H1 (cell line): Measurements from ENCODE around the gene ARHGAP28. TPM values are rescaled to one million over a fixed set of nuclear protein-coding genes. Genes with fewer than 3 reads are reported as not detected.

Experiments
- CTCF ChIA-PET: fragments of 300-600 bp; sonication (Branson Sonifier 250); formaldehyde crosslinking; loops from one replicate; lab custom pipeline; 2021; ENCODE audit not compliant: partially characterized antibody; lab: Charles Lee
- POLR2A ChIA-PET: fragments of 300-600 bp; sonication (Branson Sonifier 250); formaldehyde crosslinking; loops from one replicate; lab custom pipeline; 2021; ENCODE audit warnings: inconsistent platforms; ENCODE audit not compliant: partially characterized antibody; lab: Charles Lee
- DNase-seq, 2 experiments: peaks; one replicate each; pipeline versions ENCODE4 v3.0.0 to v3.0.0-alpha.2; 2010 to 2022; ENCODE audit warnings: low spot score in 2 of 2, low read depth in 1 of 2, mixed read lengths in 1 of 2
- FAIRE-seq: peaks from 2 replicates; lab custom pipeline; 2011; peaks lifted over from hg19 to GRCh38; lab: Jason Lieb, UNC
- H2AFZ ChIP-seq: 2 replicates; pipeline ENCODE4 v1.8.1; 2012; ENCODE audit warnings: low read length, inconsistent platforms
- H2AK5ac ChIP-seq: 2 replicates; pipeline ENCODE4 v1.6.1; 2013; ENCODE audit warnings: low read depth, low read length
- H2BK120ac ChIP-seq: replicated peaks from 2 replicates; pipeline ENCODE3; 2013; ENCODE audit warnings: low read depth, low read length, inconsistent platforms
- H2BK12ac ChIP-seq: 2 replicates; pipeline ENCODE4 v1.6.1; 2013; ENCODE audit warnings: low read depth, low read length
- H2BK15ac ChIP-seq: 2 replicates; pipeline ENCODE4 v1.6.1; 2013; ENCODE audit warnings: low read length
- H2BK20ac ChIP-seq: 2 replicates; pipeline ENCODE4 v1.6.1; 2013; ENCODE audit warnings: low read length
- H2BK5ac ChIP-seq: 2 replicates; pipeline ENCODE4 v1.6.1; 2013; ENCODE audit warnings: low read depth, low read length
- H3K14ac ChIP-seq: 2 replicates; pipeline ENCODE4 v1.6.1; 2013; ENCODE audit warnings: inconsistent platforms; ENCODE audit not compliant: insufficient read length
- H3K18ac ChIP-seq: 2 replicates; pipeline ENCODE4 v1.6.1; 2013; ENCODE audit warnings: low read length; ENCODE audit errors: extremely low read depth
- H3K23ac ChIP-seq: 2 replicates; pipeline ENCODE4 v1.6.1; 2013; ENCODE audit warnings: inconsistent platforms; ENCODE audit not compliant: insufficient read length
- H3K23me2 ChIP-seq: 2 replicates; pipeline ENCODE4 v1.6.1; 2013; ENCODE audit warnings: low read depth, low read length
- H3K27ac ChIP-seq: 2 replicates; pipeline ENCODE4 v1.6.1; 2011; ENCODE audit warnings: low read depth, low read length, inconsistent platforms
- H3K27me3 ChIP-seq, 4 experiments: replicated peaks in 1 of 4; 1 replicate in 1 of 4; 2 replicates in 3 of 4; pipeline versions ENCODE4 v1.6.1 to v1.8.1; 2011 to 2013; ENCODE audit warnings: low read length in 3 of 4, mild to moderate bottlenecking in 3 of 4, inconsistent platforms in 2 of 4, mixed read lengths in 2 of 4, moderate library complexity in 1 of 4; ENCODE audit not compliant: control insufficient read depth in 3 of 4, insufficient read depth in 3 of 4; ENCODE audit errors: extremely low read depth in 1 of 4
- H3K36me3 ChIP-seq, 4 experiments: 2 replicates each; pipeline versions ENCODE4 v1.6.1 to v1.8.1; 2011 to 2013; ENCODE audit warnings: mild to moderate bottlenecking in 4 of 4, low read length in 3 of 4, moderate library complexity in 2 of 4, control low read depth in 1 of 4, inconsistent platforms in 1 of 4; ENCODE audit not compliant: insufficient read depth in 4 of 4, control insufficient read depth in 2 of 4
- H3K4ac ChIP-seq: replicated peaks from 2 replicates; pipeline ENCODE3; 2013; ENCODE audit warnings: low read length, low read depth, mixed read lengths, inconsistent platforms; ENCODE audit not compliant: insufficient read length
- H3K4me1 ChIP-seq, 4 experiments: replicated peaks in 1 of 4; 1 replicate in 1 of 4; 2 replicates in 3 of 4; pipeline versions ENCODE4 v1.6.1 to v1.8.1; 2011 to 2013; ENCODE audit warnings: low read length in 3 of 4, inconsistent platforms in 2 of 4, mixed read lengths in 1 of 4; ENCODE audit not compliant: insufficient read depth in 4 of 4, control insufficient read depth in 3 of 4
- H3K4me2 ChIP-seq, 2 experiments: 2 replicates each; pipeline versions ENCODE4 v1.6.1 to v1.8.1; 2011 to 2013; ENCODE audit warnings: low read depth in 2 of 2, low read length in 2 of 2, control low read depth in 1 of 2, inconsistent platforms in 1 of 2, mild to moderate bottlenecking in 1 of 2; ENCODE audit not compliant: insufficient read depth in 1 of 2
- H3K4me3 ChIP-seq, 4 experiments: fragments of 200-600, 300-600 bp in 1 of 4; sonication (generic), shearing (Covaris generic), sonication (Bioruptor Twin) in 1 of 4; 2 replicates each; pipeline versions ENCODE4 v1.5.1 to v1.8.1; 2011 to 2016; ENCODE audit warnings: low read length in 4 of 4, low read depth in 3 of 4, control low read depth in 2 of 4, inconsistent platforms in 2 of 4, mild to moderate bottlenecking in 2 of 4, mixed read lengths in 1 of 4, moderate library complexity in 1 of 4; ENCODE audit not compliant: insufficient read depth in 2 of 4; ENCODE audit errors: extremely low read depth in 1 of 4
- H3K56ac ChIP-seq: replicated peaks from 2 replicates; pipeline ENCODE3; 2013; ENCODE audit warnings: low read depth, mild to moderate bottlenecking, mixed read lengths, low read length, inconsistent platforms; ENCODE audit not compliant: insufficient read length
- H3K79me1 ChIP-seq: 2 replicates; pipeline ENCODE4 v1.6.1; 2013; ENCODE audit warnings: low read depth, low read length, control low read depth
- H3K79me2 ChIP-seq, 2 experiments: 2 replicates each; pipeline versions ENCODE4 v1.6.1 to v1.8.1; 2012 to 2013; ENCODE audit warnings: low read length in 2 of 2, mild to moderate bottlenecking in 2 of 2, inconsistent platforms in 1 of 2; ENCODE audit not compliant: insufficient read depth in 2 of 2, control insufficient read depth in 1 of 2
- H3K9ac ChIP-seq, 4 experiments: replicated peaks in 1 of 4; 1 replicate in 1 of 4; 2 replicates in 3 of 4; pipeline versions ENCODE4 v1.6.1 to v1.8.1; 2011 to 2013; ENCODE audit warnings: low read depth in 3 of 4, low read length in 3 of 4, control low read depth in 2 of 4, mild to moderate bottlenecking in 2 of 4, moderate library complexity in 2 of 4, inconsistent platforms in 1 of 4; ENCODE audit errors: extremely low read depth in 1 of 4
- H3K9me3 ChIP-seq, 2 experiments: 2 replicates each; pipeline versions ENCODE4 v1.6.1 to v1.8.1; 2012 to 2013; ENCODE audit warnings: mild to moderate bottlenecking in 2 of 2, moderate library complexity in 2 of 2, control low read depth in 1 of 2, inconsistent platforms in 1 of 2, low read depth in 1 of 2, low read length in 1 of 2, mixed read lengths in 1 of 2; ENCODE audit not compliant: insufficient read depth in 2 of 2
- H4K20me1 ChIP-seq, 2 experiments: replicated peaks in 1 of 2; 2 replicates each; pipeline versions ENCODE3 to v1.8.1; 2011 to 2013; ENCODE audit warnings: inconsistent platforms in 2 of 2, low read length in 2 of 2, mild to moderate bottlenecking in 1 of 2; ENCODE audit not compliant: insufficient read depth in 2 of 2, control insufficient read depth in 1 of 2
- H4K5ac ChIP-seq: 2 replicates; pipeline ENCODE4 v1.6.1; 2013; ENCODE audit warnings: low read length, low read depth, mixed read lengths, inconsistent platforms; ENCODE audit not compliant: insufficient read length
- H4K8ac ChIP-seq: 2 replicates; pipeline ENCODE4 v1.8.0; 2013; ENCODE audit warnings: mild to moderate bottlenecking, moderate library complexity, low read length, inconsistent platforms; ENCODE audit not compliant: insufficient read depth; ENCODE audit errors: extremely low read depth
- H4K91ac ChIP-seq: replicated peaks from 2 replicates; pipeline ENCODE3; 2013; ENCODE audit warnings: low read length, mixed read lengths, inconsistent platforms; ENCODE audit not compliant: insufficient read length
- ASH2L ChIP-seq: fragments of 200-600, 300-600 bp; sonication (generic); IDR thresholded peaks from one replicate; pipeline ENCODE4 v1.7.1; 2017; ENCODE audit warnings: low read length
- BCL11A ChIP-seq, 2 experiments: IDR thresholded peaks; one replicate each; pipeline ENCODE4 v1.6.1; 2011; ENCODE audit warnings: low read depth in 2 of 2, low read length in 2 of 2, mild to moderate bottlenecking in 2 of 2
- CTBP2 ChIP-seq: IDR thresholded peaks from 2 replicates; pipeline ENCODE4 v1.7.0; 2011; ENCODE audit warnings: borderline replicate concordance, mild to moderate bottlenecking, moderate library complexity, mixed read lengths, low read length; ENCODE audit not compliant: insufficient read depth, insufficient read length
- E2F6 ChIP-seq: IDR thresholded peaks from 2 replicates; pipeline ENCODE4 v1.6.1; 2012; ENCODE audit warnings: inconsistent platforms
- EZH2 ChIP-seq: fragments of 200-600 bp; sonication (generic); IDR thresholded peaks from 2 replicates; pipeline ENCODE4 v1.7.1; 2012; ENCODE audit warnings: low read depth, mild to moderate bottlenecking, moderate library complexity, low read length, inconsistent platforms; ENCODE audit not compliant: severe bottlenecking
- GTF2F1 ChIP-seq: IDR thresholded peaks from 2 replicates; pipeline ENCODE4 v1.6.1; 2012; ENCODE audit warnings: low read depth, low read length, improper control_type of control experiment, borderline replicate concordance
- HDAC6 ChIP-seq: IDR thresholded peaks from one replicate; pipeline ENCODE4 v1.7.1; 2012; ENCODE audit warnings: low read depth, mild to moderate bottlenecking, inconsistent platforms, low read length, moderate library complexity
- MAFK ChIP-seq: IDR thresholded peaks from 2 replicates; pipeline ENCODE4 v1.6.1; 2012; ENCODE audit warnings: low read depth, mild to moderate bottlenecking, improper control_type of control experiment, low read length
- NANOG ChIP-seq: IDR thresholded peaks from 2 replicates; pipeline ENCODE4 v1.6.1; 2011; ENCODE audit warnings: low read length, low read depth, mild to moderate bottlenecking, inconsistent platforms; ENCODE audit not compliant: insufficient read depth, poor library complexity, severe bottlenecking
- POLR2A ChIP-seq, 2 experiments: IDR thresholded peaks; 1 replicate in 1 of 2; 2 replicates in 1 of 2; pipeline ENCODE4 v1.6.1; 2011; ENCODE audit warnings: low read depth in 2 of 2, low read length in 2 of 2, mild to moderate bottlenecking in 2 of 2; ENCODE audit errors: control extremely low read depth in 1 of 2
- RBBP5 ChIP-seq: IDR thresholded peaks from 2 replicates; pipeline ENCODE4 v1.7.1; 2012; ENCODE audit warnings: low read depth, mild to moderate bottlenecking, inconsistent platforms, low read length, moderate library complexity, borderline replicate concordance
- SP1 ChIP-seq: IDR thresholded peaks from 2 replicates; pipeline ENCODE4 v1.6.1; 2011; ENCODE audit warnings: low read depth, low read length
- SP2 ChIP-seq: IDR thresholded peaks from 2 replicates; pipeline ENCODE4 v1.6.1; 2012; ENCODE audit warnings: mild to moderate bottlenecking, low read length, inconsistent platforms
- TCF12 ChIP-seq: IDR thresholded peaks from 2 replicates; pipeline ENCODE4 v1.6.1; 2011; ENCODE audit warnings: low read depth, mild to moderate bottlenecking, low read length
- WGBS, 2 experiments: shearing (Covaris generic) in 1 of 2; methylation state at CpG; one replicate each; pipeline versions ENCODE4 v1.1.6 to v1.1.7; 2013 to 2015; ENCODE audit warnings: low lambda C conversion rate in 2 of 2, mixed read lengths in 2 of 2, inconsistent platforms in 1 of 2, low coverage in 1 of 2, missing lambda C conversion rate in 1 of 2; ENCODE audit not compliant: insufficient replicate concordance in 2 of 2, insufficient coverage in 1 of 2, insufficient read length in 1 of 2; ENCODE audit errors: extremely low coverage in 1 of 2, missing lambda C conversion rate in 1 of 2; 5-methylcytosine and 5-hydroxymethylcytosine counted together
- polyA plus RNA-seq, 7 experiments: library from polyadenylated mRNA; depleted of rRNA in 3 of 7; stranded (reverse) in 5 of 7; unstranded in 2 of 7; fragments of >200 nt in 5 of 7; fragments of 200-250 nt in 2 of 7; gene quantifications; 1 replicate in 5 of 7; 2 replicates in 1 of 7; 4 replicates in 1 of 7; pipeline versions ENCODE4 v1.2.1 to v1.2.3, GENCODE V29; 2011 to 2013; ENCODE audit warnings: missing spikeins in 2 of 7, mixed read lengths in 2 of 7
- total RNA-seq: library from RNA; stranded (reverse); fragmentation: NEBNext Ultra II Directional; extraction: Animal tissue kit (Norgen Biotek cat#: 25700); gene quantifications from 2 replicates; pipeline ENCODE4 v1.2.1, GENCODE V29; 2021

The ARHGAP28 gene
- total and polyA plus RNA-seq, 2 of the 8 experiments (the other 6 are each of a cell fraction or from before 2014, with no cell fraction given): 2.9 to 14.4 TPM

DNA sequence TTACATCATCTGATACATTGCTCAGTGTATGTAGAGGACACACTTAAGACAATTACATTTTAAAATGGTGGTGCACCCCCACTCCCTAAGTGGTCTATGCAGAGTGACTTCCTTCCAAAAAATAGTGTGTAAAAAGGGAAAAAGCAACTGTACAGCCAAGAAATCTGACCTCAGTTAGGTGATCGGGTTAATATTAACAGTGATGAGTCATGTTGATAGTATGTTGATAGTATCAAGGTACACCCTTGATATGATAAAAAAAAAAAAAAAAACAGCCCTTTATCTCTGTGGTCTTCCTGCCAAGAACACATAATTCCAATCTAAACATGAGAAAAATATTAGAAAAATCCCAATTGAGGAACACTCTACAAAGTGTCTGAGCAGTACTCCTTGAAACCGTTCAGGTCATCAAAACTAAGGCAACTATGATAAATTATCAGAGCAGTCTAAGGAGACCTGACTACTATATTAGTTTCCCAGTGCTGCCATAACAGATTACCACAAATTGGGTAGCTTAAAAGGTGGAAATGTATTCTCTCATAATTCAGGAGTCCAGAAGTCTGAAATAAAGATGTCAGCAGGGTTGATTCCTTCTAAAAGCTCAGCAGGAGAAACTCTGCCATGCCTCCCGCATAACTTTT is 171.9 kb downstream of the ARHGAP28 start:
- POLR2A ChIA-PET: no interaction called here
- CTCF ChIA-PET: no interaction called here
- no peak for TF ChIP-seq GTF2F1
- TF ChIP-seq EZH2: no peak
- no peak for TF ChIP-seq SP2
- TF ChIP-seq CTBP2: no peak
- no peak for TF ChIP-seq POLR2A (IDR thresholded peaks at IDR 0.05; ENCODE audit: control extremely low read depth in 1 of 2, low read depth in 2 of 2, low read length in 2 of 2)
- no peak for TF ChIP-seq TCF12
- TF ChIP-seq HDAC6: no peak
- no peak for TF ChIP-seq ASH2L
- TF ChIP-seq E2F6: no peak
- TF ChIP-seq NANOG: no peak
- no peak for TF ChIP-seq MAFK
- no peak for TF ChIP-seq BCL11A (IDR thresholded peaks at IDR 0.05; ENCODE audit: low read depth in 2 of 2, low read length in 2 of 2)
- TF ChIP-seq RBBP5: no peak
- TF ChIP-seq SP1: no peak

More for the DNA sequence above, 171.9 kb downstream of the ARHGAP28 start:
- Histone ChIP-seq H2BK5ac (no peak overlapping the region), H4K8ac (no peak overlapping the region), H3K79me1 (no peaks in the 10 kb centered on the region), H2BK15ac (no peak overlapping the region), H3K23ac (no peak overlapping the region), H2BK20ac (no peak overlapping the region), H3K27me3 (peaks cover 0 to 1% (median 0%) of the 10 kb centered on the region in 4 experiments; a peak in 1 of 7 replicates), H2BK12ac (no peak overlapping the region), H3K56ac (no peak overlapping the region), H4K91ac (no peak overlapping the region), H3K14ac (no peak overlapping the region), H2AFZ (no peak overlapping the region), H3K9me3 (no peaks in the 10 kb centered on the region; a peak in 1 of 4 replicates), H2AK5ac (no peak overlapping the region), H3K4me3 (no peak overlapping the region), H3K4ac (no peak overlapping the region), H3K18ac (no peak overlapping the region), H3K4me2 (no peak overlapping the region), H3K23me2 (no peaks in the 10 kb centered on the region), H3K9ac (no peak overlapping the region), H3K27ac (no peak overlapping the region), H4K20me1 (no peaks in the 10 kb centered on the region), H3K79me2 (no peaks in the 10 kb centered on the region), H2BK120ac (no peak overlapping the region), H3K36me3 (no peaks in the 10 kb centered on the region), H4K5ac (no peak overlapping the region), H3K4me1 (no peaks in the 10 kb centered on the region; a peak in 2 of 7 replicates)
- no peak for FAIRE-seq
- 92% methylated on average over 3 of the region's 3 CpGs; no CpG with 5 or more reads in 1 of the 2 experiments for WGBS, 2 experiments
- no peak for DNase-seq
